Gastroesophageal sphincter (tissue), 4 donors: ENCODE data around the gene RASGRP1. TPM values are rescaled to one million over a fixed set of nuclear protein-coding genes. Genes with fewer than 3 reads are reported as not detected.
A peak's percentile ranks its signal among the peaks of the same experiment; 100 is the strongest.

ENCODE experiments used
- ATAC-seq: fragments of 150-250 bp; one replicate; pipeline ENCODE4 v1.9.1; 2016; ENCODE audit warnings: mild to moderate bottlenecking, moderate library complexity
- H3K27ac ChIP-seq, 4 donors: fragments of 200-600 bp; sonication (generic) in 3 of 4; 1 replicate in 3 of 4; 2 replicates in 1 of 4; pipeline ENCODE4 v1.5.1; 2016 to 2019
- H3K27me3 ChIP-seq: fragments of 200-600 bp; sonication (generic); one replicate; pipeline ENCODE4 v1.5.1; 2019
- H3K36me3 ChIP-seq, 2 donors: fragments of 200-600 bp; sonication (generic); one replicate each; pipeline ENCODE4 v1.5.1; 2019; ENCODE audit warnings: control low read depth in 1 of 2
- H3K4me1 ChIP-seq, 3 donors: fragments of 200-600 bp; sonication (generic); 1 replicate in 2 of 3; 2 replicates in 1 of 3; pipeline ENCODE4 v1.5.1; 2016 to 2019; ENCODE audit warnings: control low read depth in 2 of 3
- H3K4me3 ChIP-seq, 2 donors: fragments of 200-600 bp; sonication (generic); one replicate each; pipeline ENCODE4 v1.5.1; 2019; ENCODE audit warnings: mild to moderate bottlenecking in 1 of 2, moderate library complexity in 1 of 2
- H3K9me3 ChIP-seq, 3 donors: fragments of 200-600 bp; sonication (generic); one replicate each; pipeline ENCODE4 v1.5.1; 2017 to 2019; ENCODE audit warnings: control low read depth in 2 of 3
- CTCF ChIP-seq, 4 experiments: fragments of 200-600 bp in 2 of 4; fragments of 450-650 bp in 2 of 4; sonication (generic) in 1 of 4; IDR thresholded peaks; one replicate each; pipeline ENCODE4 v1.5.1; 2017 to 2019; ENCODE audit warnings: antibody characterized with exemption in 4 of 4, mild to moderate bottlenecking in 2 of 4, moderate library complexity in 2 of 4
- POLR2A ChIP-seq, 2 donors: fragments of 450-650 bp; IDR thresholded peaks; one replicate each; pipeline ENCODE4 v1.6.1; 2017; ENCODE audit warnings: antibody characterized with exemption in 2 of 2, mild to moderate bottlenecking in 2 of 2, moderate library complexity in 1 of 2
- WGBS, 2 donors: methylation state at CpG; one replicate each; pipeline ENCODE4 v1.1.5; 2018; ENCODE audit warnings: low coverage in 1 of 2; 5-methylcytosine and 5-hydroxymethylcytosine counted together
- total RNA-seq, 4 donors: library from RNA; depleted of rRNA; stranded (reverse); fragments of >200 nt; gene quantifications; one replicate each; pipeline ENCODE4 v1.1.0, GENCODE V29; 2016

The RASGRP1 gene
- total RNA-seq, 4 donors from 2014 or later, result 0.16 to 0.81 (median 0.55) TPM

- Histone ChIP-seq H3K9me3 (no peaks in the 10 kb centered on the region), H3K4me1 (peaks cover 0 to 6% (median 2%) of the 10 kb centered on the region in 3 donors), H3K27ac (no peak overlapping the region), H3K4me3 (no peak overlapping the region), H3K27me3 (peaks cover 21% of the 10 kb centered on the region), H3K36me3 (no peaks in the 10 kb centered on the region)
- TF ChIP-seq CTCF (IDR thresholded peaks at IDR 0.05) (peak; percentile 79 to 93 (median 86)), POLR2A (IDR thresholded peaks at IDR 0.05) (no peak)
- peak; percentile 66 for ATAC-seq
- 0 to 15% methylated on average over 3 to 7 of the region's 9 CpGs for WGBS, 2 donors
These were observed 124.1 kb downstream of the RASGRP1 start for GRCh38 chr15:38440353-38441129.

Other genes starting within 250 kb of the RASGRP1 start
- gene FAM98B, start 110.7 kb downstream of the RASGRP1 start, total RNA-seq, result 10 to 100 TPM; 10.6 to 15.6 (median 11.9) TPM